Activated CD4-positive, alpha-beta T cell treated with anti-CD3 and anti-CD28 coated beads, Interleukin-2, amount 50 U/mL, for 16 hours (primary cell): ENCODE data around the gene IAPP.
"Not testable (repeated sequence)": the region's sequence is repeated elsewhere in the genome, so short reads cannot be mapped to it uniquely, and the experiment has no call there.

ENCODE experiments used
- DNase-seq: peaks from one replicate; pipeline ENCODE4 v3.0.0-alpha.2; 2020

Gene IAPP

DNA sequence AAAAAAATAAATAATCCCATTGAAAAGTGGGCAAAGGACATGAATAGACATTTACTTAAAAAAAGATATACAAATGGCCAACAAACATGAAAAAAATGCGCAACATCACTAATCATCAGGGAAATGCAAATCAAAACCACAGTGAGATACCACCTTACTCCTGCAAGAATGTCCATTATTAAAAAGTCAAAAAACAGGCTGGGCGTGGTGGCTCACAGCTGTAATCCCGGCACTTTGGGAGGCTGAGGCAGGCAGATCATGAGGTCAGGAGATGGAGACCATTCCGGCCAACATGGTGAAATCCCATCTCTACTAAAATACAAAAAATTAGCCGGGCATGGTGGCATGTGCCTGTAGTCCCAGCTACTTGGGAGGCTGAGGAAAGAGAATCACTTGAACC is 8.6 kb downstream of the IAPP start:
- not testable (repeated sequence) for DNase-seq

DNA sequence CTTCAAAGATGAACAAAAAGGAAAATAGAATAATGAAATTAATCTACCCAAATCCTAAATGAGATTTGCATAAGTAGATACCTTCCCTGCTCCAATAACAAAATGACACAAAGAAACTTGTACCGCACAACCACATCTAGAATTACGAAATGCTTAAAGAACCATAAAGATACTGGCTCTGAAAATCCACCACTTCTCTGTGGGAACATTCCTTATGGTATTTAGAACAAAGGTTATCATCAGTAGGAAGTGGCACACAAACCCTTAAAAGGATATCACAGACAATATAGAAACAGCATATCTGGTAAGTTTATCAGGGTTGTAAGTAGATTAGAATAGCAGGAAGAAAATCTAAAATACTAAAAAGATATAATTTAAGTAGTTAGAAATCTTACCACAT is 11.6 kb downstream of the IAPP start:
- no peak for DNase-seq

DNA sequence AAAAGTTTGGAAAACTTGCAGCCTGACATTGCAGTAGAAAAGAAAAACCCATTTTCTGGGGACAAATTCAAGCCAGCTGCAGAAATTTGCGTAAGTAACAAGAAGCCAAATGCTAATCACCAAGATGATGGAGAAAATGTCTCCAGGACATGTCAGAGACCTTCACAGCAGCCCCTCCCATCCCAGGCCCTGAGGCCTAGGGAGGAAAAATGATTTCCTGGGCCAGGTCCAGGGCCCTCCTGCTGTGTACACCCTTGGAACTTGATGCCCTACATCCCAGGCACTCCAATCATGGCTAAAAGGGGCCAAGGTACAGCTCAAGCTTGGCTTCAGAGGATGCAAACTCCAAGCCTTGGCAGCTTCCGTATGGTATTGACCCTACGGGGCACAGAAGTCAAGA is 14.5 kb downstream of the IAPP start:
- DNase-seq = no peak

DNA sequence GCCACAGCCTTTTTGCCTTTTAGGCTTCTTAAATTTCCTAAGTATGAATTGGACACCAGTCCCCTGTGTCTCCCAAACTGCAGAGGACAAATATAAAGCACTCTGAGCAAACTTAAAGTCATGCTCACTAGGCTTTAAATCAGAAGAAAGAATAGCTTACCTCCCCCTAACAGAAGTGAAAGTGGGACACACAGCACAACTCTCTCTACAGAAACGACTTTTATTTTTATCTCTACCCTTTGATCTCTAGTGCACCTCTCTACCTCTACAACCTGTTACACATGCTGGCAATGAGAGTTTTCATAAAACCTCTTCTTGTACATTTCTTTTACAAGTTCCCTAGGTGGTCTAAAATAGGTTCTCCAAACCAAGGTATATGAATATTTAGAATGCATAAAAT is 19.7 kb downstream of the IAPP start:
- no peak for DNase-seq

DNA sequence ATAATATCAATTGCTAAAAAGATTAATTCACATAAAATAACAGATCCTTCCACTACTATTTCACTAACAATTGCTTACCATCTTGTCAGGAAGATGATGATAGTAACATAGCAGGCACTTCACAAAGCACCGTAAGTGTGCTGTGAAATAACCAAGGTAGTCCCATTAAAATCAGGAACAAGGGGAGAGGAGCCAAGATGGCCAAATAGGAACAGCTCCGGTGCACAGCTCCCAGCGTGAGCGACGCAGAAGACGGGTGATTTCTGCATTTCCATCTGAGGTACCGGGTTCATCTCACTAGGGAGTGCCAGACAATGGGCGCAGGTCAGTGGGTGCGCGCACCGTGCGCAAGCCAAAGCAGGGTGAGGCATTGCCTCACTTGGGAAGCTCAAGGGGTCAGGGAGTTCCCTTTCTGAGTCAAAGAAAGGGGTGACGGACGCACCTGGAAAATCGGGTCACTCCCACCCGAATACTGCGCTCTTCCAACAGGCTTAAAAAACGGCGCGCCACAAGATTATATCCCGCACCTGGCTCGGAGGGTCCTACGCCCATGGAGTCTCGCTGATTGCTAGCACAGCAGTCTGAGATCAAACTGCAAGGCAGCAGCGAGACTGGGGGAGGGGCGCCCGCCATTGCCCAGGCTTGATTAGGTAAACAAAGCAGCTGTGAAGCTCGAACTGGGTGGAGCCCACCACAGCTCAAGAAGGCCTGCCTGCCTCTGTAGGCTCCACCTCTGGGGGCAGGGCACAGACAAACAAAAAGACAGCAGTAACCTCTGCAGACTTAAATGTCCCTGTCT is 22.3 kb downstream of the IAPP start:
- DNase-seq = not testable (repeated sequence)

DNA sequence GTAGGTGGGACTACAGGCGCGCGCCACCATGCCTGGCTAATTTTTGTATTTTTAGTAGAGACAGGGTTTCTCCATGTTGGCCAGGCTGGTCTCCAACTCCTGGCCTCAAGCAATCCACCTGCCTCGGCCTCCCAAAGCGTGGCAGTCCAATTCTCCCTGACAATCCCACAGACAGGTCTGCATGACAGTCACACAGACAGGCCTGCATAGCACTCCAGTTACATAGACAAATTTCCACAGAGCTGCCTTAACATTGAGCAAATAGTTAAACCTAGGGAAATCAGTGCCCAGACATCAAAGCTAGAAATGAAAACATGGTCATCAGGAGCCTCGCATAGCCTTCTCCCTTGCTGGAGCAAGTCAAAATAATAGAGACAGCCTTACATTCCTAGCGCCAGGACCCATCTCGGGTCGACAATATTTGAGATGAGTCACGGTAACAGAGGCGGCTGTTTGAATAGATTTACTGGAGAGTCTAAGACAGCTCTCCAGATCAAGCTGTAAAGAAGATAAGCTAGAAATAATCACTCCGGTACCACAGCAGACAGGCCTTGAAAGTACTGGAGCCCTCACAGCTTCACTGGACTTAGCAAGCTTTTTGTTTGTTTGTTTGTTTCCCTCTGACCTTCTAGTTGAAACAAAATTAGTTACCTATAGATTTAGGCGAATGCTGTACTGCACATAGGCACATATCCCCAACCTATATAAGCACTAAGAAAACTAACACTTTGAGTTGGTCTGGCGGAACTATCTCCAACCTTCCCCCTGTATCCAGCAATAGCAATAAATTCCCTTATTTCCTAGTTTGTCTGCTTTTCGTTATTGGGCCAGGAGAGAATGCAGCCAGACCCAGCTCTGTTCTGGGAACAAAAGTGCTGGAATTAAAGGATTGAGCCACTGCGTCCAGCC is 40.9 kb downstream of the IAPP start:
- no peak for DNase-seq

DNA sequence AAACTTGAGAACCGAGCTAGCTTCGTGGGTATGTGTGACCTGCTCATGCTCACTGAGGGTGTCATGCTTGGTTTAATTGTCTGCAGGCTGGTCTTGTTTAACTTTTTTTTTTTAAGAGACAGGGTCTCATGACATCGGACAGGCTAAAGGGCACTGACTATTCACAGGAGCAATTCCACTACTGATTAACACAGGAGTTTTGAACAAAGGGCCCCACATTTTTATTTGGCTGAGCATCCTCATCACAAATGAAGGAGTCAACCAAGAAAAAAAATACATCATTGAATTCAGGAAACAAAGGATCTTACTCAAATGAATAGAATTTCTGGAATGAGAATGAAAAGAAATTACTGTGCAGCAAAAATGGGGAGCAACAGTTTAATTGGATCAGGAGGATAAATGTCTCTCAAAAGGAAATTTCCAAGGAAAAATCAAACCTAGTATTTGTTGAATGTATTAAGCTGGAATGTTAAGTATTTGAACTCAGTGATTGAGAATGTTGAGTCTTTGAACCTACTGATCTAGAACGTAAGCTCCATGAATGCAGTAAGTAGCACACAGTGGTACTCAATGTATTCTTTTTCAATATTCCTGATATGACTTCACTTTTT is 43.9 kb downstream of the IAPP start:
- DNase-seq = no peak

DNA sequence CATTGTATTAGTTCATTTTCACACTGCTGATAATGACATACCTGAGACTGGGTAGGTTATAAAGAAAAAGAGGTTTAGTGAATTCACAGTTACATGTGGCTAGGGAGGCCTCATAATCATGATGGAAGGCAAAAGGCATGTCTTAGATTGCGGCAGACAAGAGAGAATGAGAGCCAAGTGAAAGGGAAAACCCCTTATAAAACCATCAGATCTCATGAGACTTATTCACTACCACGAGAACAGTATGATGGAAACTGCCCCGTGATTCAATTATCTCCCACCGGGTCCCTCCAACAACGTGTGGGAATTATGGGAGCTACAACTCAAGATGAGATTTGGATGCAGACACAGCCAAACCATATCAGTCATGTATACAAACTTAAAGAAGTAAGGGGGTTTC is 45.7 kb downstream of the IAPP start:
- not testable (repeated sequence) for DNase-seq

DNA sequence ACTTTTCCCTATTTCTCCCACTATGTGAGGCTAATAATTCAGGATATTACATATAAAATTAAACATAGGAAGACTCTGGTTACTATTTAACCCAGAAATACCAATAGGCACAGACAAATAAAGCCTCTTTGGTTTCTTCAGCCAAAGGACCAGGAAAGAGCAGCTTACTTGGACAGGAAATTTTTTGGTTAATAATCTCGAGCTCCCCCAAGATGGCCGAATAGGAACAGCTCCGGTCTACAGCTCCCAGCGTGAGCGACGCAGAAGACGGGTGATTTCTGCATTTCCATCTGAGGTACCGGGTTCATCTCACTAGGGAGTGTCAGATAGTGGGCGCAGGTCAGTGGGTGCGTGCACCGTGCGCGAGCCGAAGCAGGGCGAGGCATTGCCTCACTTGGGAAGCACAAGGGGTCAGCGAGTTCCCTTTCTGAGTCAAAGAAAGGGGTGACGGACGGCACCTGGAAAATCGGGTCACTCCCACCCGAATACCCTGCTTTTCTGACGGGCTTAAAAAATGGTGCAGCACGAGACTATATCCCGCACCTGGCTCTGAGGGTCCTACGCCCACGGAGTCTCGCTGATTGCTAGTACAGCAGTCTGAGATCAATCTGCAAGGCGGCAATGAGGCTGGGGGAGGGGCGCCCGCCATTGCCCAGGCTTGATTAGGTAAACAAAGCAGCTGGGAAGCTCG is 46.5 kb downstream of the IAPP start:
- not testable (repeated sequence) for DNase-seq

DNA sequence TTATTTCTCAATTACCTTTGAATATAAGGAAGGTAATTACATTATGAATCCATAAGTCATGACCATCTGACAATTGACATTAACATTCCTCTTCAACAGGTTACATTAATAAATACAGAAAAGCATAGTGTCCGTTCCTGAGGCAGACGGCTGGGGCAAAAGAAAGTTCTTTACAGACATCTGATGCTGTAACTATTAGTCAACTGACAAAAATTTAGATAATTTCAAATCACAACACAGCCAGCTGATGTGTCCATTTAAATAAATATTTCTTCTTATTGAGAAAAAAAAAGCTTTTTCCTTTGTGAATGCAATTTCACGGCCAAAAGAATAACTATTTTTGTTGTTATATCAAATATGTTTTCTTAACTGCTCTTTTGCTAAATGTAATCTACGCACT is 55.5 kb downstream of the IAPP start:
- DNase-seq = no peak
